NOMO-1 treated with DMSO at 0.1 percent for 48 hours (cell line): ENCODE results near the gene HEXD.

ENCODE experiments used
- DNase-seq: peaks from one replicate; lab custom pipeline; 2025; ENCODE audit not compliant: unreplicated experiment; lab: John Stamatoyannopoulos, UW

Gene HEXD

DNA sequence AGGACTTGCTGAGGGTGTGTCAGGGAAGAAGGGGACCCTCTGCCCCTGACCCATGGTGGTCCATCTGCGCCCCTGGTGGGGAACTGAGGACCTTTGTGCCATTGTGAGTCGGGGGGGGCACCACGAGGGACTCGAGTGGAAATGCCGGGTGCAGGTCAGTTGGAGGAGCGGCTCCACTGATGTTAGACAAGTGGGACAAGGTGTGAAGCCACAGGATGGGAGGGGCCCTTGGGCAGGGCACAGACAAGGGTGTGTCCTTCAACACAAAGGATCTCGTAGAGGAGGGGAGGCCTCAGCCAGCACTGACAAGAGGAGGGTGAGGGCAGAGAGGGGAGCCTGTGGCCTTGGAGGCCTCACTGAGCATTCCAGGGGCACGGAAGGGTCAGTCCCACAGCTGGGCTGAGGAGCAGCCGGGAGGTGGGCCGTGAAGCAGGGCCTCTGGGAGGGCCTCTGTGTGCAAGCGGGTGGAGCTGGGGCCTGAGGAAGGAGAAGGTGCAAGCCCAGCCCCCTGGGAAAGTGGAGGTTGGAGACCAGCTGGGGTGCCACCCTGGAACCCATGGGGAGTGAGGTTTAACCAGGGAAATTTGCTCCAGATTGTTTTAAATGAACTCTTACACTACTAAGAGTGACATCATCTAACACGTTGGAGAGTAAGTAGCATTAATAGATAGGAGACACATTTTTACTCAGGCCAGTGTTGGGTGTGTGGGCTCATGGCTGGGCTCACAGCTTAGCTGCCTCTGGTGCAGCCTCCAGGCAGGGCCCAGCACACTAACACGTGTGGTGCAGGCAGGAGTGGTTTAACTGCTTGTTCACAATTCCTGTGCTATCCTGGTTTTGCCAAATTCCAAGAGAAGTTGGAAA is 68.3 kb downstream of the HEXD start:
- DNase-seq = no peak

DNA sequence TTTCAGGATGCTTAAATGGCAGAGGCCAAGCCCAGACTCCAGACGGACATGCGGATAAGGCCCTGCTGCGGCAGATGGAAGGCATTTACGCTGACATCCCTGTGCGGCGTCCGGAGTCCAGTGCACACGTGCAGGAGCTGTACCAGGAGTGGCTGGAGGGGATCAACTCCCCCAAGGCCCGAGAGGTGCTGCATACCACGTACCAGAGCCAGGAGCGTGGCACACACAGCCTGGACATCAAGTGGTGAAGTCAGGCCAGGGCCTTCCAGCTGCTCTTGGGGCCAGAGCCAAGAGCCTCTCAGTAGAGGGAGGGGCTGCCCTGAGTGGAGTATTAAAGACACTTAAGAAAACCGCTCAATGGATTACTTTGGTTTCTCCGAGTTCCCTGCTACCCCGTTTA is 69.8 kb downstream of the HEXD start:
- DNase-seq = no peak

DNA sequence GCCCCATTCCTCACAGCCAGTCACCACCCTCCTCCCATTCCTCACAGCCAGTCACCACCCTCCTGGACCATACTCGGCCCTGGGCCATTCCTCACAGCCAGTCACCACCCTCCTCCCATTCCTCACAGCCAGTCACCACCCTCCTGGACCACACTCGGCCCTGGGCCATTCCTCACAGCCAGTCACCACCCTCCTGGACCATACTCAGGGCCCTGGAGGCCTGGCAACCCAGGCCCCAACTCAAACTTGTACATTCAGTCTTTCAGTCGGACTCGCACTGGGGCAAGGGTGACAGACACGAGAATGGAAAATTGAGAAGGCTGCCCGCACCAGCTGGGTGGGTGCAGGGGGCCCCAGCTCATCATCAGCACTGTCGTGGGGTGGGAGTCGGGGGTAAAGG is 71.0 kb downstream of the HEXD start:
- no peak for DNase-seq

DNA sequence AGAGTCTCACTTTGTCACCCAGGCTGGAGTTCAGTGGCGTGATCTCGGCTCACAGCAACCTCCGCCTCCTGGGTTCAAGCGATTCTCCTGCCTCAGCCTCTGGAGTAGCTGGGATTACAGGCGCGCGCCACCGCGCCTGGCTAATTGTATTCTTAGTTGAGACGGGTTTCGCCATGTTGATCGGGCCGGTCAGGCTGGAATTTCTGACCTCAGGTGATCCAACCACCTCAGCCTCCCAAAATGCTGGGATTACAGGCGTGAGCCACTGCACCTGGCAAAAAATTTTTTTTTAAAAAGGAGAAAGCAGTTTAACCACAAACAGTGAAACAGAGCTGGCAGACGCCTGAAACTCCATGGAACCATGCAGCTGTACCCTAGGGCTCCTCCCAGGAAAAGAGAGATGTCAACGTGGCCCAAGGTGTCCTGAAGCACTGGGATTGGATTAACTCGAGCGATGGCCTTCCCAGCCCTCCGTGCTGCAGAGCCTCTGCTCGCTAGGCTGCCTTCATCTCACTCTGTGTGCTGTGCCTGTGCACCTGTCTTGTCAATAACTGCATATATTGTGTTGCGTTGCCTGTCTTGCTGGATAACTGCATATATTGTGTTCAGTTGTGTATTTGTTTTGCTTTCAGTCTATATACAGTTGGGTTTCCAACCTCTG is 71.8 kb downstream of the HEXD start:
- DNase-seq = no peak

DNA sequence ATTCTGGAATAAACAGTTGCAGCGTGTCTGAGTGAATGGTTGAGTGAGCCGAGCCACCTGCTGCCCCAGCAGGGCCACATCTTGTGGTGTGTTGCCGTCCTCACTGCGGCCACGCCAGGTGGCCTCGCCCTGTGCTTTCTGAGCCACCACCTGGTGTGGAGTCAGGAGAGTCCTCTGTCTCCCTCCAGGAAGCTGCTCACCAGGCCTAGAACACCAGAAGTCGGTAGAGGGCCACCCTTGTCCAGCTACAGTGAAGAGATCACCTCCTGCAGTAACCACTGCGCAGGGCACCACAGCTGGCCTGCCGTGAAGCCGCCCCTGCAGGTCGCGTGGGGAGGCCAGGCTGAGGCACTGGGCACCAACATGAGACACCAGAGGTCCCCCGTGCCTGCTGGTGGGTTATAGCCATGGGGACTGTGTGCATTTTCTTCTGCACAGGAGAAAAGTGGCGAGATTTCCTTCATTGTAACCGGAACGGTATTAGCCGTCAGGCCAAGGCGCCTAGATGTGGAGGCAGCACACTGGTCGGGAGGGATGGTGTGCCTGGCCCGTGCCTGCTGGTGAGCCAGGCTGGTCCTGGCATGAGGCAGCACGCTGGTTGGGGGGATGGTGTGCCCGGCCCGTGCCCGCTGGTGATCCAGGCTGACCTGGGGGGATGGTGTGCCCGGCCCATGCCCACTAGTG is 72.5 kb downstream of the HEXD start:
- no peak for DNase-seq

DNA sequence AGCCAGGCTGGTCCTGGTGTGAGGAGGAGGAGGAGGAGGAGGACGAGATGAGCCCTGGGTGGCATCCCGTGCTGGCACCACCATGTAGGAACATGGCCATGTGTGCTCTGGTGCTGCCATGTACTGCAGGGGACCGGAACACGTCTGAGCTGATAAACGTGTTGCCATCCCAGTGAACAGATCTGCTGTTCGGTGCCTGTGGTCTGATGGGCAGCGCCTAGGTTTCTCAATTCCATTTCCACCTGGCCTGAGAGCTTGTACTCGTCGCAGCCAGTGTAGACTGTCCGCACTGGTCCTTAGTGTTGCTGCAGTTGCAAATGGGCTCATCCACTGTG is 73.0 kb downstream of the HEXD start:
- DNase-seq = no peak

DNA sequence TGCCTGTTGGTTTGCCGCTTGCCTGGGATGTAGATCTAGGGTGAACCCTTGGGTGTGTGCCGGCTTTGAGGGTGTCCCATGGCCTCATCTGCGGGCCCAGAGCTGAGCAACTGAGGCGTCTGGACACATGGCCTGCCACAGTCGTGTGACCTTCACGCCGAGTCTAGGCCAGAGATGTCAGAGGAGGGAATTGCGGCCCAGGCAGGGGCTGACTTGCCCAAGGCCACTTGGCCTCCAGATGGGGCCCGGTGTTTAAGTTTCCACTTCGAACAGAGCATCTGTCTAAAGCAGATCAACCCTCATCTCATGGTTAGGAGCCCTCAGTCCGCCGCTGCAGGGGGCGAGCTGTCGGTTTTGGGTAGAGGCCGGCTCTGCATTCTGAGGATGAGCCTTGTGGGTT is 73.4 kb downstream of the HEXD start:
- no peak for DNase-seq
